A673 (cell line): ENCODE measurements around the gene DDX21.

Experiments
- EZH2 ChIP-seq: fragments of 200-600 bp; sonication (generic); IDR thresholded peaks from 2 replicates; pipeline ENCODE4 v1.6.1; 2017; ENCODE audit warnings: borderline replicate concordance, low read depth, mild to moderate bottlenecking, mixed read lengths, antibody characterized with exemption, low read length; ENCODE audit not compliant: poor library complexity, severe bottlenecking
- TF ChIP-seq, protein P1 (sequence below): fragments of 300-800, 200-600 bp; sonication (generic); conservative IDR thresholded peaks from 2 replicates; pipeline ENCODE4 v1.5.1; 2017; ENCODE audit warnings: low read depth, mild to moderate bottlenecking, antibody characterized with exemption, low read length, moderate library complexity, mixed read lengths

DNA sequence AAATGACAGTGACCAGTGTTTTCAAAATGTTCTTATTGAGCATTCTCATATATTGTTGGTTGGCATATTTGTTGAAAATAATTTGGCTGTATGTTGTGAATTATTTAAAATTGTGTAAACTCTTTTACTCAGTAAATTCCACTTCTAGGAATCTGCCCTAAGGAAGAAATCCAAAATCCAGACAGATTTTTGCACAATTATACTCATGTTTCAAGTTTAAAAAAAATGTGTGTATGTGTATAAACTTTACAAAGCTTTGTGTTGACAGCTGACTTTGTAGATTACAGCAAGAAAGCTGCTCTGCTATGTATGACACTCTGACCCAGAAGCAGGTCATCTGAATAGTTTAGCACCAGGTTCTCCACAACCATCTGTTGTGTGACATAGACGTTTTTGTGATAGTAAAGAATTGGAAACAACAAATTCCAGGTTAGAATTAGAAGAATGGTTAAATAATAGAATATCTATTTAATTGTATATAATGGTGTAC lies 54.2 kb downstream of the DDX21 start:
- TF ChIP-seq, protein P1, sequence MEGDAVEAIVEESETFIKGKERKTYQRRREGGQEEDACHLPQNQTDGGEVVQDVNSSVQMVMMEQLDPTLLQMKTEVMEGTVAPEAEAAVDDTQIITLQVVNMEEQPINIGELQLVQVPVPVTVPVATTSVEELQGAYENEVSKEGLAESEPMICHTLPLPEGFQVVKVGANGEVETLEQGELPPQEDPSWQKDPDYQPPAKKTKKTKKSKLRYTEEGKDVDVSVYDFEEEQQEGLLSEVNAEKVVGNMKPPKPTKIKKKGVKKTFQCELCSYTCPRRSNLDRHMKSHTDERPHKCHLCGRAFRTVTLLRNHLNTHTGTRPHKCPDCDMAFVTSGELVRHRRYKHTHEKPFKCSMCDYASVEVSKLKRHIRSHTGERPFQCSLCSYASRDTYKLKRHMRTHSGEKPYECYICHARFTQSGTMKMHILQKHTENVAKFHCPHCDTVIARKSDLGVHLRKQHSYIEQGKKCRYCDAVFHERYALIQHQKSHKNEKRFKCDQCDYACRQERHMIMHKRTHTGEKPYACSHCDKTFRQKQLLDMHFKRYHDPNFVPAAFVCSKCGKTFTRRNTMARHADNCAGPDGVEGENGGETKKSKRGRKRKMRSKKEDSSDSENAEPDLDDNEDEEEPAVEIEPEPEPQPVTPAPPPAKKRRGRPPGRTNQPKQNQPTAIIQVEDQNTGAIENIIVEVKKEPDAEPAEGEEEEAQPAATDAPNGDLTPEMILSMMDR: no peak
- TF ChIP-seq EZH2: no peak
